HG03025 (cell line): ENCODE measurements around the gene IL25.

Experiments
- ATAC-seq: cut with Tn5 transposase; IDR thresholded peaks from one replicate; pipeline ENCODE4 v1.9.1; 2021; ENCODE audit warnings: mild to moderate bottlenecking, moderate library complexity; ENCODE audit not compliant: unreplicated experiment, low FRiP score

Gene IL25

DNA sequence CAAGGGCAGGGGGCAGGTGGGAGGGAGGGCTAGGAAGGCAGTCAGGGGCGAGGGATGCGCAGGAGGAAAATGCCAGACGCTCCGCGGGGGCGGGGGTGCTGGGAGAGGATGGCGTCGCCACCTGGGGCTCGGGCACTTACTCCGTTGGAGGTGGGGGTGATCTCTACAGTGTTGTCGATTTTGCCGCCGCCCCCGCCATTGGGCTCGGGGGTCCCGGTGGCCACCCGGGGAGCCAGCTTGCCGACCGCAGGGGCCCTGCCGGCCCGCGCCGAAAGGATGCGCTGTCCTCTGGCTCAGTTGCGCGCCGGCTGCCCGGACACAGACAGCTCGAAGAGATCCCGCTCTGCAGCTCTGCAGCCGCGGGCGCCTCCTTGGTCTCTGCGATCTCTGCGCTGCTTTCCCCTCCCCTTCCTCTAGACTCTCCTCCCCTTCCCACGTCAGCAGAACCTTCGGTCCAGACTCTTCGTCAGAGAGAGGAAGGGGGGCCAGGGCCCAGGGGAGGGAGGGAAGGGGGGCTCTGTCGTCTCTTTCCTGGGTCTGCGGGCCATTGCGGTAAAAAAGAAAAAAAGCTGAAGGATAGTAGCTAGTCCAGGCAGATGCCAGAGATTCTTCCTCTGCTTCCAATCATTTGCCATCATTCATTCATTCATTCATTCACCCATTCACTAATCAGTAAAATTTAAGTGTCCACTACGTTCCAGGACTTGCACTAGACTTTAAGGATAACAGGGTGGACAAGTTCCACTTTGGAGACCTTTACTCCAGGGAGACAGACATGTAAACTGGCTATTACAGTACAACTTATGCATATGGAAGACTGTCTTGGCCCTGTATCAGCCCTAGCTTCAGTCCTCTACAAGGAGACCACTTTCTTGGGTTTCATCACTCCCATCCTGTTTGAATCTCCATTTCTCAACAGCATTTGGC is 19.8 kb upstream of the IL25 start, which contains the start of gene SLC22A17:
TSS of gene SLC22A17 (minus strand) at position 382 of the 927 bp plus-strand sequence.
- ATAC-seq = no peak

DNA sequence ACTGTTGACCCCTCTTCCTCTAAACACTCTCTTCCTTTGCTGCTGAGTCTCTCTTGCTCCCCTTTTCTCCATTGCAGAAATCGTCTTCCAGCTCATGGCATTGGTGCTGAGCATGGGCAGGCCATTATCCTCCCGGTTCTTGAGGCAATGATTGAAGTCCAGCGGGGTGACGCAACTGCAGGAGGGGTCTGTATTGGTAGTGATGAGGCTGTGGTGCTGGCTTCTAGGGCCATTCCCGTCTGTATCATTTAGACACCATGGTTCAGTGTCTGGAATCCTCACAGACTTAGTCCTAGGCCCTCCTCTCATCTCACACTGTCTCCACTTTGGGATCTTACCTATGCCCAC is 19.2 kb upstream of the IL25 start:
- no peak for ATAC-seq

DNA sequence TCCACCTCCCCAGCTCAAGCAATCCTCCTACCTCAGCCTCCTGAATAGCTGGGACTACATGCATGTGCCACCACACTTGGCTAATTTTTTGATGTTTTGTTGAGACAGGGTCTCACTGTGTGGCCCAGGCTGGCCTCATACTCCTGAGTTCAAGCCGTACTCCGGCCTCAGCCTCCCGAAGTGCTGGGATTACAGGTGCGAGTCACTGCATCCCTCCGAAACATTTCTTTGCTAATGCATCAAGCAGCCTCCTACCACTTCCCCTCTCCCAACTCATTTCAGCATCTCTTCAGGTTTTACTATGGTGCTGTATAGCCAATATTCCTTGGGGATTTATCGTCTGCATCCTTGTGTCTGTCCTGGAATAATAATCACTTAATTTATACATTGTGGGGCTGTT is 17.6 kb upstream of the IL25 start:
- no peak for ATAC-seq

DNA sequence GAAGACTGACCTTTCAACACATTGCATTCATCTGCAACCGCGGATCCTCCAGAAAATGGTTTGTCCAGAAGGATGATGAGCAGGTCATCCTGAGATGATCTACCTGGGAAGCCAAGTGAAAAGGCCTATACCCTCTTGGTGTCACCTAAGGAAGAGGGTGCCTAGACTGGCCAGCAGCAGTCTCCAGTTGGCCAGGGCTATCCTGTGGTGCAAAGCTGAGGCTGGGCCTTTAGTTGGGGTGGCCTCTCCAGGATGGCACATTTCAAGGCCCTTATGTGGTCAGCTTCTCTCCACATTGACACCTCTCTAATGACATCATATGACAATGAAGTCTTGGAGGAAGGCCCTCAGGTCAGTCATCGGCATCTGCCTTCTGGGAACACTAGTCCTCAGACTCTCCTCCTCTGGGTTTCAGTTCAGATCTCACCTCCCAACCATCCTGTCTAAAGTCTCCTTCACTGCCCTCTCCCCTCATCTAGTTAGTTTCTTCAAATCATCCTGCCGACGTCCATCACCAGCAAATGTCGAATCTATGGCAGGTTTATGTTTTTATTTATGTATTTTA is 16.7 kb upstream of the IL25 start:
- no peak for ATAC-seq

DNA sequence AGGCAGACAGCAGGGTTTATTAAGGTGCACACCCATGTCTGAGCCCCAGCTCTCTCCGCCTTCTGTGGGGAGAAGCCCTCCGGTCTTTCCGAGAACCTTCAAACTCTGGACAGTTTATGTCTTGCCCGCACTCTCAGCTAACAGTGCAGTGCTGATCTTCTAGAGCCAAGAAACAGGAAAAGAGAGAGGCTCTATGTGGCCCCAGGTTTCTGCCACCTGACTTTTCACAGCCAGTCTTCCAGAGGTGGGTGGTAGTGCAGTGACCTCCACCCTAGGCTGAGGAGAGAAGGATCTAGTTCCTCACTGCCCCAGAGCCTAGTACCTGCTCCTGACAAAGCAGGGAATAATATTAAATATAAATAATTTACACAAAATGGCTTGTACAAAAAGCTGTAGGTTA is 15.9 kb upstream of the IL25 start:
- ATAC-seq = no peak

DNA sequence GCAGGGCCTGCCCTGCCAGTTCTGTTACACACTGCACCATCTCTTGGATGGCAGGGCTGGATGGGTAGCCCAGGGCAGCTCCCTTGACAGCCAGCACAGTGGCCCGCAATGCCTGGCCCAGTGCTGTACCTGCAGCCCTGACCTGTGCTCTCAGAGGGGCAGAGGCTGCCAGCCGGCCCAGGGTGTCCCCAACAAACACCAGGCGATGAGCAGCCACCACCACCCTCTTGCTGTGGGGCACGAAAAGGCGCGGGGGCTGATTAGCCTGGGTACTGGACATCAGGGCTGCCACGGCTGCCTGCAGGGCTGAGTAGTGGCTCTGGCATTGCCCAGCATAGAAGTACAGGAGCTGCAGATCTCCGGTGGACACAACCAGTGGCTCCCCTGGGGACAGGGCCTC is 15.3 kb upstream of the IL25 start:
- no peak for ATAC-seq

DNA sequence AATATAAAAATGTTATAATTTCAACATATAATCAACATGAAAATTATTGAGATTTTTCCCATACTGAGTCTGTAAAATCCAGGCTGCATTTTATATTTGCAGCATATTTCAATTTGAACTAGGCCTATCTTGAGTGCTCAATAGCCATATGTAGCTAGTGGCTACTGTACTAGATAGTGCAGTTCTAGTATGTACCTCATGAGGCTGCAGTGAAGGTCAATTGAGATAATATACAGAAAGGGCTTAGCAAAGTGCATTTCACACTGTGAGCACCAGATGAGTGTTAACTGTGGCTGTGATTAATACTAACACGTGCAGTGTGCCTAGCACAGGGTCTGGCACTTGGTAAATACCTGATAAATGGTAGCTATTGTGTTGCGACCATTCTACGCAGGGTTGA is 14.6 kb upstream of the IL25 start:
- ATAC-seq = no peak

DNA sequence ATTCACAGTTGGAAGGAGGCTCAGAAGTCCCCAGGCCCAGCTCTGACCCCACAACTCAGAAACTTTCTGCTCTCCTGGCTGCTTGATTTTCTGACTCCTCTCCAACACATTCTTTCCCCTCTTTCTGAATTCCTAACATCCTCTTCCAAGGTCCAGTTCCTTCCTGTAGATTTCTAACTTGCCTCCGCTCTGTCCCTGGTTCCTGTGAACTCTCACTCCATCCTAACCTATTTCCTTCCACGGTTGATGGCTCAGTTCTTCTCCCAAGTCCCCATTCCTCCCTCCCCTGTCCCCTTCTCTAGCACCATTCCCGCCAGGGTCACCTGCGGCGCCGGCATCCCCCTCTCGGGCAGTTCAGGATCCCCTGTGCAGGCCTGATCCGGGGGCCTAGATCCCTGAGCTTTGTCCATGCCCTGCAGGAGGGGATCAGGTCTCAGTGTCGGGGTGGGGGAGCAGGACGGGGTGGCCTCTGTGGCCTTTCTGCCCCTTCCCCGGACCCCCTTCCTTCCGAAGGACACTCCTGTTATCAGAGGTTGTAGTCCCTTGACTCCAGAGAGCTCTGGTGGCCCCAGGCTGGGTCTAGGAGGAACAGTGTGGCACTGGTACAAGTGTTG is 13.9 kb upstream of the IL25 start:
- no peak for ATAC-seq

DNA sequence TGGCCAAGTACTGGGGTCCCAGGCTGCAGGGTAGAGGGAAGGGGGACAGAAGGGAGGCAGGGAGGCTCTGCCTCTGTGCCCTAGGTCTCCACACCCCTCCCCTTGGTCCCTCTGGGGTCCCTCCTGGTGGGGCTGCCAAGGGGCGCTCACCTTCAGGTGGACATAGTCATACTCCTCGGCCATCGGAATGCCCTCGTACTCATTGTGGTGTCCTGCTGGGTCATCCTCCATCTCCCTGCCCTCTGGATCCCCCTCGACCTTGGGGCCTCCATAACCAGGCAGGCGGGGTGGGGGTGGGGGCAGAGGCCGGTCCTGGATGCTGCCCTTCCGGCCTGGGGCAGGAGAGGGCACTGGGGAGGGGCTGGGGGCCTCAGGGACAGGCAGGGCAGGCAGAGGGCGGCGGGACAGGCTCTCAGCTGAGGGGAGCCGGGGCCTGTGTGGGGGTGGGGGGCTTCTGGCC is 13.4 kb upstream of the IL25 start:
- no peak for ATAC-seq

DNA sequence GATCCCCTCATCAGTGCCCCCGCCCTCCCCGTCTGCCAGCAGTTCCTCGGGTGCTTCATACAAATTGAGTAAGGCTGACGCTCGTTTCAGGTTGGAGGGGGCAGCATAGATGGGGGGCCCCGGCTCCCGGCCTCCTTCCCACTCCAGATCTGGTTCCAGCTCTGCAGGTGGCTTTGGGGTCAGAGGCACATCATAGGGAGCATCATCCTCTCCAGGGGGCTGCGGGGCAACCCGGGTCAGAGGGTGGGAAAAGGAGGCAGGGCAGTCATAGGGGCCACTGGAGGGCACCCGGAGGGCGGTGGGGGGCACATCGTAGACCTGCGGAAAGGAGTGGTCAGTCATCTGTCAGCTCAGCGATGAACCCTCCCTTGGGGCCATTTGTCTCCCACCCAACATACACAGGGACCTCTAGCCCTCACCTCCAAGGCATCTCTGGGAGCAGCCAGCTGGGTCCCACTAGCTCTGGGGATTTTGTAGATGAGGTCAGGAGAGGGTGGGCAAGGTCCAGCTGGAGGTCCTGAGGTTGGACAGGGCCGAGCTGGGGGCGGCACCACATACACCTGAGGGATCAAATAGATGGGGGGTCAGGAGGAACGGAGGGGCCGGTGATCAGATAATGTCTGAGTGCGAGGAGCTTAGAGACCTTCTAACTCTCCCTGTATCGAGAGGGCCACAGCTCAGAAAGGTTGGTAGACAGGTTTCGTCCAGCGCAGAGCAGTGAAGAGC is 12.7 kb upstream of the IL25 start:
- no peak for ATAC-seq

DNA sequence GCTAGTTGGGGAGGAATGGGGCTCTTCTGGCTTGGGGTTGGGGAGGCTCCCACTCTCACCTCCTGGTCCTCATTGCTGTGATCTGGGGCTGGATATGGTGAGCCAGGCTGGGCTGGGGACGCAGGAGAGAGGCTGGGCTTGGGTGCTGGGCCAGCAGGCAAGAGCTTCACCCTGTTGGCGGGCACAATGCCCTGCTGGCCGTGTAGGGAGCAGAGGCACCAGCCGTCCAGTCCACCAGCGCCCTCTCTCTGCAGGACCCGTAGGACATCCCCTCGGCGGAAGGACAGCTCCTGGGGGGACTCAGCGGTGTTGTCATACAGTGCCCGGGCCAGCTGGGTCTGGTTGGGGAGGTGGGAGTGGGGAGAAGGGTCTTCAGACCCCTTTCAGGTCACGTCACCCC is 12.1 kb upstream of the IL25 start:
- no peak for ATAC-seq

DNA sequence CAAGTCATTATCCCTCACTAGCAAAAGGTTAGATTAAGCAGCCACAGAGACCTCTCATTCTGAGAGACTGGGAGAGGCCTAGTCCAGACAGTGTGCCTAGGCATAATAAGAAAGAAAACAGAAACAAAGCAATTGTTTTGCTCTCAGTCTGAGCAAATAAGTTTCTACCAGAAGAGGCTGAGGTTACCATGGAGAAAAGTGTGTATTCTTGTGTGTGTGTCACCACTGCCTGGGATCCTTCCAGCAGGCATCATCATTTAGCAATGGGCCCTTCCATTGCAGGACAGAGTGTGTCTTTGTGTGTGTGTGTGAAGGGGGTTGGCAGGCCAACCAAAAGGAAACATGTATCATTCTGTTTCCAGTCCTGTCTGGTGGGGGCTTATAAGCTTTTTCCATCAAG is 11.3 kb upstream of the IL25 start:
- ATAC-seq = no peak

DNA sequence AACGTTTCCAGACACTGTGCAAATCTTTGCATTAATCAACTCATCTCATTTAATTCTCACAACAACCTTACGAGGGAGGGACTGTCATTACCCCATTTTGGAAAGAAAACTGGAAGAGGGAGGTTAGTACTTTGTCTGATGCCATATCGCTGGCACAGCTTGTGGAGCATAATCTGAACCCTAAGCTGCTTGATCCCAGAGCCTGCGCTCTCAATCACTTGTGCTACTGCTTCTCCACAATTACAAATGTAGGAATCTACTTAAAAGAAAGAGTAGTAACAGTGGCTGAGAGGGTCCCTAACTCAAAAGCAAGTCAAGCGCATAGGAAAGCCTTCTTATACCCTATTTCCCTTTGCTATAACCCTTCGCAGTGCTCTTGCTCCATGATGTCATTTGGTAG is 10.8 kb upstream of the IL25 start:
- ATAC-seq = no peak

DNA sequence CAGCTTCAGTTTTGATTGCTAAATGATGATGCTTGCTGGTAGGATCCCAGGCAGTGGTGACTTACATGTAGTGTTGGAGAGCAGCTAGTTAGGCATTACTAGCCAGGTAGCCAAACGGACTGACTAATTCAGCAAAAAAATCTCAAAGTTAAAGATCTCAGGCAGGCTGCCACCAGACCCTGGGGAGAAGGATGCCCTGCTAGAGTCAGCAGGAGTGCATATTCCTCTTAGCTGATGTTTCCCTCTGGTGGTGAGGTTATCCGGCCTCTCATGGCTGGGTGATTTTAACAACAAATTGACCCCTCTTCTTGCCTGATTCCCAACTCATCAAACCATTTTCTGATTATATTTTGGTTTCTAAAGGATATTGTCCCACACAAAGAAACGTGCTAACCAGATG is 10.4 kb upstream of the IL25 start:
- no peak for ATAC-seq

DNA sequence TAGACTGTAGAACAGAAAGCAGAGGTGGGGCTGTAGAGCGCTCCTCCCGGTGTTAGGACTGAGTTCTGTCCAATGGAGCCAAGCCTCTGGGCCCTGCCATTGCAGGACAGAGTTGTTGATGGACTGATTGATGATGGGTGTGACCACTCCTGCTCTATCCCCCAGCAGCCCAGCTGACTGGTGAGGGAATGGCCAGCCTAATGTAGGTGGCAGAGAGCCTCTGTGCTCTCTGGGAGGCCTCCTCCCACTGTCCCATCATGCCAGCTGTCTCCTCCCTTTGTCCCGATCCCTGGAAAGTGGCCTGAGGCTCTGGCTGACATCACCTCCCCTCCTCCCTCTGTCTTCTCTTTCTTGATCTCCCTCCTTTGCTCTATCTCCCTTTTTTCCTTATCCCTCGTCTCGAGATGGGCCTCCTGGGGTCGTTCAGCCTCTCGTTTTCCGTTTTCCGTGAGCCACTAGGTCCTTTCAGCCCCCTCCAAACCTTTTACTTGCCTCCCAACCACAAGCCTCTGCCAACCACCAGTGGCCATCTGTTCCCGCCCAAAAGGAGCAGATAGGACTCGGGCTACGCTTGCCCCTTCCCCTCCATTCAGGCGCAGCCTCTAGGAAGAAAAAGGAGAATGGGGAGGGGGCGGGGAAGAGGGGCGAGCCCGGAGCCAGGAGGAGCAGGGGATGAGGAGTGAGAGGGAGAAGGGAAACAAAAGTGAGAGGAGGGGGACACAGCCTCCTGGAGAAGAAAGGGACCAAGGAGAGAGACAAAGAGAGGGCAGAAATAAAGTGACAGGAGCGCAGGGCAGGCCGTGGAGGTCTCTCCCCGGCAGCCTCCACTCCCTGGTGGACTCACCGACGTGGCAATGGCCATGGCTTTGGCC is 8.2 kb upstream of the IL25 start:
- ATAC-seq = no peak

DNA sequence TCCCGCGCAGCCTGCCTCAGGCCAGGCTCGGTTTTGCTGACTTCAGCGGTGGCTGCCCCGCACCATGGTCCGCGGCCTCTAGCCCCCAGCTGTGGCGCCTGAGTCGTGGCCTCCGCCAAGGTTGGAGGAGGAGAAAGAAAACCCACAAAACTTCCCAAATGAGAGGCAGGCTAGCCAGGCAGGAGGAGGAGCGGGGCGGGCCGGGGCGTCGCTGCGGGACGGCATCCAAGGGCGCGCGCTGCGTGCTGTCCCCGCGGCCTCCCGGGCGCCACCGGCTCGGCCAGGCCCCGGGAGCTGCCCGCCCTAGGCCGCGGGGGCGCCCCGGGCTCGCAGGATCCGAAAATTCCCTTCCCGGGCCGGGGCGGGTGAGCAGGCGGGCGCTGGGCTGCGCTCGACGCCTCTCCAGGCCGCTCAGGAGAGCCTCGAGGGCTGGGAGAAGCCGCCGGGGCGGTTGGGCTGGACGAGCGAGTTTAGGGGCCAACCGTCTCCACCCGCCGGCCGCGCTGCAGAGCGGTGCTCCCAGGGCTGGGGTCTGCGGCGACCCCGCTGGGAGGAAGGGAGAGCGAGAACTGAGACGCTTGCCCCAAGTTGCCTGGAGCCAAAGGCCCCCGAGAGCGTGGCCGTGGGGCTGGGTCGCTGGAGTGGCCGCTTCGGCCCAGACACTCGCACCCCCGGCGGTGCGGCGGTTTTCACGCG is 7.4 kb upstream of the IL25 start, which contains the start of gene EFS:
TSS of gene EFS (minus strand) at position 137 of the 696 bp plus-strand sequence. CDS start 147 bp downstream, outside the sequence.
- no peak for ATAC-seq

DNA sequence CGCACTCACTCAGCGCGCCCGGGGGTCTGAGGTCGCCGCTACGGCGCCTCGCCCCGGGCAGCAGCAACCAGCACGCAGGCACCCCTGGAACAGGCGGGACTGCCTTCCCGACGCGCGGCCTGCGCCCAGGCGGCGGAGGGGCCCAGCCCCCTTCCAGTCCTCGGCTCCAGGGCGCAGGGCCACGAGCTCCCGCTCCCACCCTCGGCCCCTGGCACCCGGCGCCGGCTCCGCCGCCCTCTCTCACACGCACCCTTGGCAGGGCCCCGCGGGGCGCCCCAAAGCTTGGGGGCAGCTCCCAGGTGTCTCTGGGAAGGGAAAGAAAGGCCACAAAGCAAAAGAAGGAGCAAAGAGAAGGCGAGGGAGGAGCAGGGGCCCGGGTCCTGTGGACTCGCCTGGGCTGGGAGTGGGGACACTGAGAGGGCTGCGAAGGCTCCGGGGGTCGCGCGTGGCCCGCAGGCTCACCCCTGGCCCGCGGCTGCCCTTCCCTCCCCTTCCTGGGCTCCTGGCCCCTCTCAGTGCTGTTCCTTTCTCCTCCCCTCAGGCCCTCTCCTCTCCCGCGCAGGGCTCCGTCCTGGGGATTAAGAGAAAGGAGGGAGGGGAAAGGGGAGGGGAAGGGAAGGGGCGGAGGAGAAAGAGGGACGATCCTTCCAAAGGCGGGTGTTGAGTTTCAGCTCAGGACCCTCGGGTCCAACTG is 6.7 kb upstream of the IL25 start:
- no peak for ATAC-seq

DNA sequence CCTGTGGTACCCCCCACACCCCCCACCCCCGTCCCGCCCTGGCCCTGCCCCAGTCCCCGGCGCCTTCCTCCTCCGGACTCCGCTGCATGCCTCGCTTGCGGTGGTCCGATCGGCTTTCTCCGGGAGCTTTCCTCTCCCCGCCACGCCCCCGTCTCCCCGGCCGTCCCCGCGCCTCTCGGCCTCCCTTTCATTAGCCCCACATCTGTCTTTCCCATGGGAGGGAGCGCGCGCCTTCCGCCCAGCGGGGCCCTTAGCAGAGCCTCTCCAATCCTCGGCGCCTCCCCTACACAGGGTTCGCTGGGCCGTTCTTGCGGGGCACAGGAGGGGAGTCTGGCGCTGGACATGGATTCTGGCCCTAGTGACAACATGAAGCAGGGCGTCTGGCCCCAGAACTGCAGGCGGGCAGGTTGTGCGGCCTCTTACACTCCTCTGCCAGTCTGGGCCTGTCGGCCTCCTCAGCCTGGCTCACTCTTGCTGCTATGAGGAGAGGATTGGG is 6.1 kb upstream of the IL25 start:
- no peak for ATAC-seq

DNA sequence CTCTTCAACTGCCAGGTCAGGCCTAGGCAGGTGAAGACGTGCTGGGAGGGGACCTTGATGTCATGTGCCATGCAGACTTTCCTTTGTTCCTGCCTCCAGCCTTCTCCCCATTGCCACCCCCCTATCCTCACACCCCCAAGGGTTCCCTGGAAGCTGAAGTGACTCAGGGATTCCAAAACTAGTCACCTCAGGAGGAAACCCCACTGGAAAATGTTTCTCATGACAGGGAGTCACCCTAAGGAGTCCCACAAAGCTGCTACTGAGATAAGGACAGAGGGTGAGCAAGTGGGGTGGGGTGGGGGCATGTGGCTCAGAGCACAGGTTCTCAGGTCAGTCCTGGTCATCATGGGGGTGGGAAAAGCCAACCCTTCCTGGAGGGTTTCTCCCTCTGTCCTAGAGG is 2.4 kb upstream of the IL25 start:
- ATAC-seq = no peak
